Transverse colon (tissue), 4 donors: ENCODE results near the gene OR1F1. TPM values are rescaled to one million over a fixed set of nuclear protein-coding genes. Genes with fewer than 3 reads are reported as not detected.
"Not testable (repeated sequence)": the region's sequence is repeated elsewhere in the genome, so short reads cannot be mapped to it uniquely, and the experiment has no call there.

Experiments used
- DNase-seq: peaks from one replicate; pipeline ENCODE4 v3.0.0-alpha.2; 2019
- H3K27ac ChIP-seq, 4 donors: fragments of 200-600 bp; sonication (generic); 2 replicates each; pipeline ENCODE4 v1.5.1; 2016 to 2018; ENCODE audit warnings: inconsistent platforms in 4 of 4
- H3K27me3 ChIP-seq: fragments of 200-600 bp; sonication (generic); 2 replicates; pipeline ENCODE4 v1.5.1; 2017; ENCODE audit warnings: inconsistent platforms
- H3K36me3 ChIP-seq, 4 donors: fragments of 200-600 bp; sonication (generic); 2 replicates each; pipeline ENCODE4 v1.5.1; 2017 to 2019; ENCODE audit warnings: inconsistent platforms in 4 of 4
- H3K4me1 ChIP-seq, 4 donors: fragments of 200-600 bp; sonication (generic); 2 replicates each; pipeline ENCODE4 v1.5.1; 2017 to 2020; ENCODE audit warnings: inconsistent platforms in 4 of 4
- H3K4me3 ChIP-seq, 4 donors: fragments of 200-600 bp; sonication (generic); 1 replicate in 1 of 4; 2 replicates in 3 of 4; pipeline versions ENCODE4 v1.5.1 to v1.6.1; 2017 to 2019; ENCODE audit warnings: inconsistent platforms in 4 of 4
- H3K9me3 ChIP-seq, 2 donors: fragments of 200-600 bp; sonication (generic); 2 replicates each; pipeline ENCODE4 v1.5.1; 2017 to 2019; ENCODE audit warnings: inconsistent platforms in 2 of 2
- CTCF ChIP-seq, 5 experiments: fragments of 200-600 bp in 3 of 5; fragments of 450-650 bp in 2 of 5; sonication (generic) in 3 of 5; IDR thresholded peaks; 1 replicate in 2 of 5; 2 replicates in 3 of 5; pipeline ENCODE4 v1.5.1; 2016 to 2017; ENCODE audit warnings: antibody characterized with exemption in 5 of 5, inconsistent platforms in 3 of 5, mild to moderate bottlenecking in 2 of 5, moderate library complexity in 1 of 5
- EP300 ChIP-seq: sonication (generic); formaldehyde crosslinking; IDR thresholded peaks from one replicate; pipeline ENCODE4 v1.6.1; 2017; ENCODE audit warnings: antibody characterized with exemption, low read depth
- POLR2A ChIP-seq: fragments of 450-650 bp; IDR thresholded peaks from one replicate; pipeline ENCODE4 v1.6.1; 2016; ENCODE audit warnings: antibody characterized with exemption, mild to moderate bottlenecking, moderate library complexity
- POLR2AphosphoS5 ChIP-seq, 3 donors: sonication (generic); formaldehyde crosslinking; IDR thresholded peaks; one replicate each; pipeline ENCODE4 v1.6.1; 2016; ENCODE audit warnings: antibody characterized with exemption in 3 of 3
- WGBS, 2 donors: methylation state at CpG; one replicate each; pipeline ENCODE4 v1.1.5; 2018; ENCODE audit warnings: low coverage in 1 of 2; 5-methylcytosine and 5-hydroxymethylcytosine counted together
- in situ Hi-C, 4 donors: fragments of 200-750 bp; cut with MboI; loops; one replicate each; pipeline versions ENCODE4 v1.15.0 to v1.15.1; 2017; ENCODE audit warnings: low sequenced_read_pairs in 3 of 4, low pct_ligation_motif_present in 1 of 4, low pct_unique_long_range_greater_than_20kb in 1 of 4
- intact Hi-C: fragments of 100-400 bp; cut with DNase I; formaldehyde crosslinking; loops from one replicate; pipeline ENCODE4 v1.15.1; 2023; ENCODE audit warnings: low total_unique reads
- total RNA-seq, 4 donors: library from RNA; depleted of rRNA; stranded (reverse); fragments of >200 nt; gene quantifications; one replicate each; pipeline ENCODE4 v1.1.0, GENCODE V29; 2016

Gene OR1F1
- total RNA-seq, 4 donors from 2014 or later = not detected

GRCh38 chr16:3198334-3199072 is 10.5 kb downstream of the OR1F1 start:
- H3K4me3 ChIP-seq = no peak overlapping the region
- WGBS, 2 donors = 68 to 84% methylated on average over 8 to 13 of the region's 13 CpGs
- no peaks in the 10 kb centered on the region for H3K4me1 ChIP-seq
- no peak overlapping the region for H3K27ac ChIP-seq
- peaks cover 39% of the 10 kb centered on the region for H3K27me3 ChIP-seq
- intact Hi-C loops (no loop called here), in situ Hi-C loops (no loop called here)
- no peak for DNase-seq
- H3K36me3 ChIP-seq = no peaks in the 10 kb centered on the region
- no peak for TF ChIP-seq POLR2A
- TF ChIP-seq EP300 = no peak
- TF ChIP-seq POLR2AphosphoS5 (IDR thresholded peaks at IDR 0.05) = no peak
- TF ChIP-seq CTCF (IDR thresholded peaks at IDR 0.05) = no peak
- H3K9me3 ChIP-seq = no peaks in the 10 kb centered on the region

GRCh38 chr16:3202903-3203539 is 15.0 kb downstream of the OR1F1 start:
- H3K36me3 ChIP-seq = no peaks in the 10 kb centered on the region
- H3K4me3 ChIP-seq = no peak overlapping the region
- no peaks in the 10 kb centered on the region for H3K4me1 ChIP-seq
- H3K27me3 ChIP-seq = peaks cover 3% of the 10 kb centered on the region
- intact Hi-C loops = no loop called here
- H3K9me3 ChIP-seq = peaks cover 3 to 12% of the 10 kb centered on the region in 2 donors
- in situ Hi-C loops = no loop called here
- 60 to 84% methylated on average over 1 to 6 of the region's 6 CpGs for WGBS, 2 donors
- TF ChIP-seq POLR2AphosphoS5 (IDR thresholded peaks at IDR 0.05) (no peak), EP300 (no peak), CTCF (IDR thresholded peaks at IDR 0.05) (no peak), POLR2A (no peak)
- DNase-seq = no peak
- H3K27ac ChIP-seq = no peak overlapping the region

GRCh38 chr16:3205939-3206338 is 17.9 kb downstream of the OR1F1 start:
- H3K36me3 ChIP-seq, H3K27ac ChIP-seq, intact Hi-C loops, H3K4me3 ChIP-seq, DNase-seq, H3K4me1 ChIP-seq, in situ Hi-C loops: not testable (repeated sequence)
- Histone ChIP-seq H3K27me3 (peaks cover 14% of the 10 kb centered on the region), H3K9me3 (peaks cover 3 to 12% of the 10 kb centered on the region in 2 donors)
- WGBS, 2 donors = 52 to 58% methylated on average over 3 of the region's 3 CpGs

GRCh38 chr16:3207086-3207953 is 19.3 kb downstream of the OR1F1 start:
- 66 to 69% methylated on average over 10 to 19 of the region's 19 CpGs for WGBS, 2 donors
- peaks cover 3 to 12% of the 10 kb centered on the region in 2 donors for H3K9me3 ChIP-seq
- no peak overlapping the region for H3K4me3 ChIP-seq
- H3K27me3 ChIP-seq = peaks cover 14% of the 10 kb centered on the region
- no peaks in the 10 kb centered on the region for H3K36me3 ChIP-seq
- in situ Hi-C loops = no loop called here
- no peak overlapping the region for H3K27ac ChIP-seq
- TF ChIP-seq POLR2AphosphoS5 (IDR thresholded peaks at IDR 0.05) = no peak
- TF ChIP-seq POLR2A = no peak
- no peak for TF ChIP-seq CTCF (IDR thresholded peaks at IDR 0.05)
- no peak for TF ChIP-seq EP300
- no peaks in the 10 kb centered on the region for H3K4me1 ChIP-seq
- intact Hi-C loops = no loop called here
- DNase-seq = no peak
